EL (cell line): Measurements from ENCODE around the gene SART3.
"Not testable (repeated sequence)": the region's sequence is repeated elsewhere in the genome, so short reads cannot be mapped to it uniquely, and the experiment has no call there.

ENCODE experiments used
- DNase-seq: peaks from one replicate; pipeline ENCODE4 v3.0.0-alpha.2; 2016

SART3 gene

GRCh38 chr12:108596854-108597558, 36.0 kb upstream of the SART3 start:
- DNase-seq = no peak

- no peak for DNase-seq
Observed at GRCh38 chr12:108595711-108596647, 35.0 kb upstream of the SART3 start.

- DNase-seq = no peak
Observed at GRCh38 chr12:108594960-108595710, 34.2 kb upstream of the SART3 start.

- DNase-seq = no peak
Observed at GRCh38 chr12:108594323-108594903, 33.4 kb upstream of the SART3 start.

GRCh38 chr12:108592033-108592909, 31.3 kb upstream of the SART3 start:
- DNase-seq = no peak

DNA sequence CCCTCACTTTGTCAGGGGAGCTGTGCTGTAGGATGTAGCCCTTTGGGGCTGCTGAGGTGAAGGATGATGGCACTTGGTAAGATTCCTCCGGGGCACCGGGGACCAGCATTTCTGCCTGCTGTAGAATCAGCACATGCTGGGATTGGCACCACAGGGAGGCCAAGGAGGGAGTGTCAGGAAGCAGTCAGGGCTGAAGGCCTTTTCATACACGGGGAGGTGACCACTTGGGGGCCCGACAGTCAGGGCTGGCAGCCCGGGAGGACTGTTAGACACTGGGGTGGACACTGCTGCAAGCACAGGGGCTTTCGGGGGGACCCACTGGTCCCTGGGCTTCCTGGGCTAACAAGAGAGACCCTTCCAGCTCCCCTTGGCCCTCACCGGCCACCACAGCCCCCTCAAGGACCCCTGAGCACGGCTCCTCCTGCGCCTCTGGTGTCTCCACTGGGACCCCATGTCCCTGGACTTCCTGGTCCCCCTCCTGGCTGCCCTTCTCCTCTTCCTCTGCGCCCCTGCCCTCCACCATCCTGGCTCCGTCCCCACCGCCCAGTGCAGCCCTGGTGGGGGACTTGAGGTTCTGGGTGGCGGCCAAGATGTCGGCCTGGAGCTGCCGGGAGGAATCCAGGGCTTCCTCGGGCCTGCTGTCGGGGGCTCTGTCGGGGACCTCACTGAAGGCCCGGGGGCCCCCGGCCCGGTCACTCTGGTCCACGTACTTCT, 30.5 kb upstream of the SART3 start:
- DNase-seq = no peak

DNA sequence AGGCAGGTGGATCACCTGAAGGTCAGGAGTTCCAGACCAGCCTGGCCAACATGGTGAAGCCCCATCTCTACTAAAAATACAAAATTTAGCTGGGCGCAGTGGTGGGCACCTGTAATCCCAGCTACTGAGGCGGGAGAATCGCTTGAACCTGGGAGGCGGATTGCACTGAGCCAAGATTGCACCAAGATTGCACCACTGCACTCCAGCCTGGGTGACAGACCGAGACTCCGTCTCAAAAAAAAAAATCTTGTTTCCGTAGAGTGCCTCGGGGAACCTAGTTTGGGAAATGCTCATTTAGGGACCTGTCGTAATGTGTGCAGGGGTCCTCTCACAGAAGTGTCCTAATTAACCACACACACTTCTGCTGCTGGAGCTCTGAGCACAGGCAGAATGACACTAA, 29.5 kb upstream of the SART3 start:
- not testable (repeated sequence) for DNase-seq

DNA sequence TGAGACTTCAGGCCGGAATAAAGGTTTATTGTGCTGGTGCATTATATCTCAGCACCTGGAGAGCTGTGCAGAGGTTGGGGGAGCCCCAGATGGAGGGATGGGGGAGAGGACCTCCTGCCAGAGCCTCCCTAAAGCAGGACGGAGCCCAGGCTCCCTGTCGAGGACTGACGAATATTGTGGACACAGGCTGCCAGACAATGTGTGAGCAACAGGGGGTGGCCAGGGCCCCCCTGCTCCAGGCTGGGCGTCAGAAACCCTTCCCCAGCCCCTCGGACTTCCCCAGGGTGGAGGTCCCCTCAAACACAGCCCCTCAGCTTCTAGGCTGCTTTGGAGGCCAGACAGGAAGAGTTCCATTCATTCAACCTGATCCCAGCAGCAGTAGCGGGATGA, 28.9 kb upstream of the SART3 start:
- DNase-seq = no peak

DNA sequence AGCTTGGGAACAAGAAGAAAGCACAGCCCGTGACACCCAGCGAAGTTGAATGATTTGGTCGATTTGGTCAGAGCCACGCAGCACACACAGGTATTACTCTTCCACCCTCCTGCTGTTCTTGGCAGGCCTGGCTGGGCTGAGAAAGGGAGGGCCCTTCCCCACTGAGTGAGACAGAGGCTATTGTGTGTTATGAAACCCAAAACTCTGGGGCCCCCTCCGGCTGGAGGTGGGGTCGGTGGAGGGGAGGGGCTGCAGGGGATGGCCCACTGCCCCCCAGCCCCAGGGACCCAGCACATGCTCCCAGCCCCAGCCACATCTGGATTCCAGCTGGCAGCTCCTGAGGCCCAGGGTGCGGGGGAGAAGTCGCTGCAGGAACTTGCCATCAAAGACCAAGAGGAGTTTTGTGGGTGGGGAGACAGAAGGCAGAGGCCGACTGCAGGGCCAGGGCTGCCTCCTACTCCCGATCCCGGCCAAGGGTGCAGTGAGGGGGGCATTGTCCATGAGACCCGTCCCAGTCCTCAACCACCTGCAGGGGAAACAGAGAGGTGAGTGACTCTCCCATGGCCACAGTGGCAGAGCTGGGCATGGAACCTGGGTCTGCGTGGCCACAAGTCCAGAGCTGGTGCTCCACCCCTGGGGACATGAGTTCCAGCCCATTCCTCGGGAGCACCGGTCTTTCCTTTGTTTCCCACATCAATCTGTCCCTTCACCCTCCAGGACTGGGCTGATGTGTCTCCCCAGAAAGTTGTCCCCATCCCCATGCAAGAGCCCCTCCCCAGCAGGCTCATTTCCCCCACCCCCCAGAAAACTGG, 28.3 kb upstream of the SART3 start:
- no peak for DNase-seq

GRCh38 chr12:108587826-108588225, 26.9 kb upstream of the SART3 start:
- DNase-seq = no peak

GRCh38 chr12:108586306-108586705, 25.3 kb upstream of the SART3 start:
- DNase-seq = no peak

GRCh38 chr12:108585864-108586263, 24.9 kb upstream of the SART3 start:
- no peak for DNase-seq

DNA sequence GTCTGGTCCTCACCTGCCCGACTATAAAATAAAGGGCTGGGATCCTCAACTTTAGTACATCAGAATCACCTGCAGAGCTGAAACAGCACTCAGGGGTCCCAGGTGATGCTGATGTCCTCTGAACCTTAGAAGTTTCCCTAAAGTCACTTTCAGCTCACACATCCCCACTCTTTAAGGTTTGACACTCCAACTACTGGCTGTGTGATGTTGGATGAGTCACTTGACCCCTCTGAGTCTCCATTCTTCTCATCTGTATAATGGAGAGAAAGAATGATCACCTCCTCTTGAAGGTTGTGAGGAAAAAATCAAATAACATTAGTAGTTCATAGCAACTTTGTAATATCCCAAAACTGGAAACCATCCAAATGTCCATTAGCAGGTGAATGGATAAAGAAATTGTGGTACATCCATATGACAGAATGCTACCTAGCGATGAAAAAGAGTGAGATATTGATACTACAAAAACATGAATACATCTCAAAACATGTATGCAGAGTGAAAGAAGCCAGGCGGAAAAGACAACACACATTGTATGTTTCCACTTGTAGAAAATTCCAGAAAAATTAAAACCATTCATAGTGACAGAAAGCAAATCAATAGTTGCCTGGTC, 23.6 kb upstream of the SART3 start:
- no peak for DNase-seq

DNA sequence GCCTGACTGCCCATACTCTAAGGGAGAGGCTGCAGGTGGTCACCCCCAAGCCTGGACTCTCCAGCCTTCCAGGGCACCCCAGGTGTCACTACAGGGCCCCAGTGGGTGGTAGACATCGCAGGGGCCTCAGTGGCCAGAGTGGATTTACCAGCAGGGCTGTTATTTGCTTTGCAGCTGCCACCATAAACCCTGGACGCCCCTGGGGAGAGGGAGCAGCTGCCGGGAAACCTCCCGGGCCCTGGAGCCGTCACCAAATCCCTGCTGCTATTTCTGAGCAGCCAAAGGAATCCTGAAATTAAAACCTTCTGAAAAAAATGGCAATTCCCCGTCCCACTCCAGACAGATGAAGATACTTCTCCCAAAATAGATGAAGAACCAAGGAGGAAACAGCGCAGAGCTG, 23.0 kb upstream of the SART3 start:
- DNase-seq = no peak

GRCh38 chr12:108582978-108583770, 22.2 kb upstream of the SART3 start:
- no peak for DNase-seq

DNA sequence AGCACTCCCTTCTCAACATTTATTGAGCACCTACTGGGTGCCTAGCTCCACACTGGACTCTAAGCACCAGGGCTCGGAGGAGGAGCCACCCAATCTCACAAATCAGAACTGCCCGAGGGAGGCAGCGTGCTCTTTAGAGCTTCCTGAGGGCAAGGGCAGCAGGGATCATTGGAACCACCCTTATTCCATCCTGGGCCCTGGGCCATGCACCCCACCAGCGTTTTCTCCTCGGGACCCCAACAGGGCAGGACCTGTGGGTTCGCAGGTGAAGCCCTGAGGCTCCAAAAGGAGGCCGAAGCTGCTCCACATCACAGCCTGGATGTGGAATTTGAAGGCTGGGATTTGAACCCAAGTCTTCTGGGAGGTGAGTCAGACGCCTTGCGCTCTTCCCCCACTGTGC, 21.5 kb upstream of the SART3 start:
- no peak for DNase-seq

- no peak for DNase-seq
Observed at GRCh38 chr12:108581311-108582227, 20.6 kb upstream of the SART3 start.

DNA sequence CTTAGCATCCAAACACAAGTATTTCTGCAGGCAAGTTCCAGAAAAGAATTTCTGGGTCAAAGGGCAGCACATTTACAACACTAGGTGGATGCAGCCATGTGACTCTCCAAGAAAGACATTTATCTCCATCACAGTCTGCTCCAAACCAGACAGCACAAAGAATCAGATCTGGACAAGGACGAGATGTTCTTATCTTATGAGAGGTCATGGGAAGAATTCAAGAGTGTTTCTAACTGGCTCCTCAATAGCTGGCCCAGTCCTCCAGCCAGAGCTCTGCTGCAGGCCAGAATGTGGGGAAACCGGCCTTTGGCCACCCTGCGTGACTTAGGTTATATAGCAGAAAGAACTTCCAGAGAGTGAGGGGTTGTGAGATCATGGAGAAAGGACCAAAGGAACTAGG, 19.6 kb upstream of the SART3 start:
- DNase-seq = no peak
